Measurements from ENCODE around the gene SMARCA2. TPM values are rescaled to one million over a fixed set of nuclear protein-coding genes. Genes with fewer than 3 reads are reported as not detected.
A peak's percentile ranks its signal among the peaks of the same experiment; 100 is the strongest.

Gene SMARCA2
- 22.3 and 26.7 TPM in 2 replicates for total RNA-seq (2014; rRNA removed; shearing (Covaris generic))

DNA sequence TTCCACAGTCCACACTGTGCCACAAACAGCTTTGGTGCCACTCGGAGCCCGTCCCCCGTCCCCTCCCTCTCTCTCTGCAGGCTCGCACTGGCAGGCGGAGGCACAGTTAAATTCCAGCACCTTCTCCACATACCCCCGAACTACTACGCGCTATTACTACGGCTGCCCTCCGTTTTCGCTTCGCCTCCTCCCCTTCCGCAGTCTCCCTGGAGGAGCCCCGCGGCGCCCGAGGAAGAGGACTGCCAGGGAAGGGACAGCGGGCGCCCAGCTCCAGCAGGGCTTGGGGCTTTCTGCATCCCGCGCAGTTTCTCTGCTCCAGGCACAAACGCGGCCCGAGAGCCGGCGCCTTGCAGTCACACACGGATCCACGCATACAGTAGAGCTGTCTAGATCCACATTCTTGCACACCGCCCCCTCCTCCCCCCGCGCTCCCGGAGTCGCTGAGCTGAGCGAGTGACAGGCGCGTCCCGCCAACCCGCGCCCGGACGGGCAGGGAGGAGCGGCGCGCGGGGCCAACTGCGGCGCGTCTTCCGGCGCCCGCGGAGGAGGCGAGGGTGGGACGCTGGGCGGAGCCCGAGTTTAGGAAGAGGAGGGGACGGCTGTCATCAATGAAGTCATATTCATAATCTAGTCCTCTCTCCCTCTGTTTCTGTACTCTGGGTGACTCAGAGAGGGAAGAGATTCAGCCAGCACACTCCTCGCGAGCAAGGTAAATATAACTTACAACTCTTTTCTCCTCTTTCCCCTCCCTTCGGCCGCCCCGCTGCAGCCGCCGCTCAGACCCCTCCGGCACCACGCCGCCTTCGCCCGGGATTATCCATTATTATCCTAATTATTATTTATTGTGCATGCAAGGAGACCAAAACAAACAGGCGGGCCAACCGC is at the start of gene SMARCA2:
TSS of gene SMARCA2 (plus strand) at position 652 of the 885 bp plus-strand sequence. CDS start 13,676 bp downstream, outside the sequence.
- peak; percentile 85 for DNase-seq (ENCODE audit: low spot score)

DNA sequence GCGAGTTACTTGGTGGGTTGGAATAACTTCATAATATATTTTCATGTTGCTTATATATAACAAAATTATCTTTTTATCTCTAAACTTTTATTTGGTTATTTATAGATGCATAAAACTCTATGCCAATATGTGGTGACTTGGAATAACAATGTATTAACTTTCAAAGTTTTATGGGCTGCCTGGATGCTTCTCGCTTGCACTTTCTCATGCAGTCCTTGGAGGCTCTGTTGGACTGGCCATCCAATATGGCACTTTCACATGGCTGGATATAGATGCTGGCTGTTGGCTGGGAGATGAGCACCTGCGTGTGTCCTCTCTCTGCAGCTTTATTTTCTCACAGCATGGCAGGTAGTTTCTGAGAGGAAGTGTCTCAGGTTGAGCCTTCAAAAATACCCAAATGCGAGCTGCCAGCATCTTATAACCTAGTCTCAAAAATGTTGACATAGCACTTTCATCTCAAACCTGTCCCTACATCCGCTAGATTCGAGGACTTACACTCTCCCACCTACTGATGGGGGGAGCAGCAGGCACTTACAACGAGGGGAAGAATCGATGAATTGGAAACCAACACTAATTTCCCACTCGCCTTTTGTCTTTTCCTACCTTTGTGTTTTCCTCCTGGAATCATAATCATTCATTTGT is 48.3 kb upstream of the SMARCA2 start:
- DNase-seq (ENCODE audit: low spot score) = no peak

- no peak for DNase-seq (ENCODE audit: low spot score)
Observed at GRCh38 chr9:1969160-1969559, 46.0 kb upstream of the SMARCA2 start.

DNA sequence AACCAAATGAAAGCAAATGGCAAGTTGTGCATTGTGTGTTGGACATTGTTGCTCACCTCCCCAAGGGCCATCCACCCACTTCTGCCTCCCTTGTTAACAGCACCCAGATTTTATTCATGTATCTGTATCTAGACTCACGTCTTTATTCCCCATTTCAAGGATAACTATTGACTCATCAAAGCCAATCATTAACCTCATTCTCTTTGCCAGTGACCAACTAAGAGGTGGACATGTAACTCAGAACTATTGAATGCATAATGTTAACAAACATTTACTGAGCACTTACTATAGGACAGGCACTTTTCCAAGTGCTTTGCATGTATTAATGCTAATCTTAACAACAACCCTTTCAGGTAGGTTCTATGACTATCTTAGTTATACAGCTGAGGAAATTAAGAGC is 45.2 kb upstream of the SMARCA2 start:
- DNase-seq (ENCODE audit: low spot score) = no peak

DNA sequence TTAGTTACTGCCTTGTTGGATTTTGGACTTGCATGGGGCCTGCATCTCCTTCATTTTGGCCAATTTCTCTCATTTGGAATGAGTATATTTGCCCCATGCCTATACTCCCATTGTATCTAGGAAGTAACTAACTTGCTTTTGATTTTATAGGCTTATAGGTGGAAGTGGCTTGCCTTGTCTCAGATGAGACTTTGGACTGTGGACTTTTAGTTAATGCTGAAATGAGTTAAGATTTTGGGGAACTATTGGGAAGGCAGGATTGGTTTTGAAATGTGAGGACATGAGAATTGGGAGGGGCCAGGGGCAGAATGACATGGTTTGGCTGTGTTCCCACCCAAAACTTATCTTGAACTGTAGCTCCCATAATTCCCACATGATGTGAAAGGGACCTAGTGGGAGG is 42.5 kb upstream of the SMARCA2 start:
- DNase-seq (ENCODE audit: low spot score) = no peak

DNA sequence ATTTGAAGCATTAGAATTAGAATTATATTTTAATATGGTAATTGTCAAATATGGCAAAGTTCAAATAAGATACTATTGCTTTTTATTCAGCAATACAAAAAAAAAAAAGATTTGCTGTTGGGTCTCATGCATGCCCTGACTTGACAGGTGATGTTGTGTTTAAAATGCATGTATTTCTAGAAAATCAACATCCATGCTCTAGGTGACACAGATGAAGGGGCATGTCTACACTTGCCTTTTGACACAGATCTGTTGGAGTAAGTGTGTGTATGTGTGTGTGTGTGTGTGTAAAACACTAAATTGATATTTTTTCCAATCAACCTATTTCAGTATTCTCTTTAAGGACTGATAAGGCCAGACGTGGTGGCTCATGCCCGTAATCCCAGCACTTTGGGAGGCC is 38.1 kb upstream of the SMARCA2 start:
- DNase-seq (ENCODE audit: low spot score) = no peak

GRCh38 chr9:1978941-1979340 is 36.2 kb upstream of the SMARCA2 start:
- peak; percentile 63 for DNase-seq (ENCODE audit: low spot score)

DNA sequence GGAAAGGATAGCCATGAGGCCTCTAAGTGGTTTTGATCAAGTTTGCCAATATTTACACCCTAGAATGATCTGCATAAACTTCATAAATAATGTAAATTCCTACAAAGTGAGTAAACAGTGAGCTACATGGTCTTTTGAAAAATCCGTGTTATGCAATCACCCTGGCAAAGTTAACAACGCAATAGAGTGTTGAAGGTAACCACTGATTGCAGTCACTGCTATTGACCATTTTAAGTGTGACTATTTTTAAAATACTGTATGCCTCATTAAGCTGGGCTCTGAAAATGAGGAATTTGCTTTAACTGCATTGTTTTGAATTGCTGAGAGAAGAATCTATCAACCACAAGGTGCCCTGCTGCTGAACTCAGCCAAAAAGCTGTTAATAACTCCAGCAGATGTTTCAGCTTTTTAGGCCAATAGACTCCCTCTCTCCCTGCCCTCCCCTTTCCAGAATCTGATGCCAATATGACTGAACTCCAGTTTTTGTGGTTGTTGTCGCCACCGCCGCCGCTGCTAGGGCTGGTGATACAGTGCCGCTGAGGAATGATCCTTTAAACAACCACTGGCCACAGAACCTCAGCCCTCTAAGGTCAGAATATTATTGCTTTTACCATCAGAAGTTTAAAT is 35.3 kb upstream of the SMARCA2 start:
- DNase-seq (ENCODE audit: low spot score) = peak; percentile 88

- DNase-seq (ENCODE audit: low spot score) = no peak
Observed at GRCh38 chr9:1980387-1980786, 34.8 kb upstream of the SMARCA2 start.

- DNase-seq (ENCODE audit: low spot score) = no peak
Observed at GRCh38 chr9:1982074-1982473, 33.1 kb upstream of the SMARCA2 start.

DNA sequence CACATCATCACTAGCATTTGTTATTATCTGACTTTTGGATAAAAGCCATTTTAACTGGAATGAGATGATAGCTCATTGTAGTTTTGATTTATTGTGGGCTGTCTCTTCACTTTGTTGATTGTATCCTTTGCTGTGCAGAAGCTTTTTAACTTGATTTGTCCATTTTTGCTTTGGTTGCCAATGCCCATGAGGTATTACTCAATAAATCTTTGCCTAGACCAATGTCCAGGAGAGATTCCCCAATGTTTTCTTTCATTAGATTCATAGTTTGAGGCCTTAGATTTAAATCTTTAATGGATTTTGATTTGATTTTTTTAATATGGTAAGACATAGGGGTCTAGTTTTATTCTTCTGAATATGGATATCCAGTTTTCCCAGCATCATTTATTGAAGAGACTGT is 28.8 kb upstream of the SMARCA2 start:
- no peak for DNase-seq (ENCODE audit: low spot score)

GRCh38 chr9:1989500-1989899 is 25.6 kb upstream of the SMARCA2 start:
- no peak for DNase-seq (ENCODE audit: low spot score)

- no peak for DNase-seq (ENCODE audit: low spot score)
Observed at GRCh38 chr9:1994180-1994579, 21.0 kb upstream of the SMARCA2 start.

- DNase-seq (ENCODE audit: low spot score) = no peak
Observed at GRCh38 chr9:1995084-1995483, 20.1 kb upstream of the SMARCA2 start.

GRCh38 chr9:1996156-1996555 is 19.0 kb upstream of the SMARCA2 start:
- no peak for DNase-seq (ENCODE audit: low spot score)

GRCh38 chr9:1997646-1998045 is 17.5 kb upstream of the SMARCA2 start:
- no peak for DNase-seq (ENCODE audit: low spot score)

GRCh38 chr9:1998111-1998510 is 17.0 kb upstream of the SMARCA2 start:
- DNase-seq (ENCODE audit: low spot score) = no peak

- no peak for DNase-seq (ENCODE audit: low spot score)
Observed at GRCh38 chr9:2000314-2000713, 14.8 kb upstream of the SMARCA2 start.

GRCh38 chr9:2008372-2008771 is 6.8 kb upstream of the SMARCA2 start:
- no peak for DNase-seq (ENCODE audit: low spot score)

- no peak for DNase-seq (ENCODE audit: low spot score)
Observed at GRCh38 chr9:2012347-2012746, 2.8 kb upstream of the SMARCA2 start.

- DNase-seq (ENCODE audit: low spot score) = no peak
Observed at GRCh38 chr9:2013743-2014475, 1.2 kb upstream of the SMARCA2 start.
